Measurements from ENCODE around the gene WDFY4. TPM values are rescaled to one million over a fixed set of nuclear protein-coding genes. Genes with fewer than 3 reads are reported as not detected.

Gene WDFY4
- total RNA-seq, 1 experiment from 2014 or later = not detected

GRCh38 chr10:48708144-48708543, 23.5 kb downstream of the WDFY4 start:
- no peak overlapping the region for H3K27ac Mint-ChIP-seq
- peaks cover 8% of the 10 kb centered on the region for H3K27me3 Mint-ChIP-seq (ENCODE audit: low read depth)
- H4K8ac ChIP-seq (replicated peaks; ENCODE audit: insufficient read length, low read depth, low read length) = no peak overlapping the region

More at GRCh38 chr10:48708144-48708543, 23.5 kb downstream of the WDFY4 start:
- Histone ChIP-seq H3K14ac (ENCODE audit: insufficient read depth, low read length) (no peak overlapping the region), H4K91ac (ENCODE audit: insufficient read length, low read depth, low read length) (no peak overlapping the region), H3K23ac (ENCODE audit: insufficient read length, low read depth, low read length) (no peak overlapping the region), H3K27me3 (ENCODE audit: insufficient read depth, low read length) (no peaks in the 10 kb centered on the region), H3K4me2 (ENCODE audit: insufficient read depth, insufficient read length, low read length) (no peak overlapping the region), H2BK20ac (ENCODE audit: low read depth, low read length, poor library complexity, severe bottlenecking) (no peak overlapping the region), H3K9ac (ENCODE audit: extremely low read depth, insufficient read length, low read length) (no peak overlapping the region), H4K20me1 (ENCODE audit: control insufficient read depth, insufficient read depth, insufficient read length) (no peaks in the 10 kb centered on the region), H2BK5ac (ENCODE audit: insufficient read length, low read length) (no peak overlapping the region), H3K9me3 (ENCODE audit: control insufficient read depth, low read depth, low read length) (no peaks in the 10 kb centered on the region), H3K79me2 (ENCODE audit: insufficient read depth, low read length) (no peaks in the 10 kb centered on the region), H3K18ac (ENCODE audit: insufficient read length, low read depth, low read length) (no peak overlapping the region), H3T11ph (ENCODE audit: low read length) (no peak overlapping the region), H2BK15ac (ENCODE audit: low read depth, low read length) (no peak overlapping the region), H2BK120ac (ENCODE audit: low read depth, low read length, poor library complexity, severe bottlenecking) (no peak overlapping the region), H2AK5ac (ENCODE audit: insufficient read length, low read length) (no peak overlapping the region), H3K27ac (ENCODE audit: insufficient read length, low read depth, low read length) (no peak overlapping the region), H3K79me1 (ENCODE audit: insufficient read depth, low read depth, low read length, poor library complexity, severe bottlenecking) (no peaks in the 10 kb centered on the region), H3K4ac (ENCODE audit: low read depth, low read length) (no peak overlapping the region), H3K4me1 (ENCODE audit: insufficient read depth, low read length) (no peaks in the 10 kb centered on the region), H3K56ac (ENCODE audit: insufficient read length, low read depth, low read length) (no peak overlapping the region), H2AFZ (ENCODE audit: low read length) (no peak overlapping the region), H2BK12ac (ENCODE audit: insufficient read length, low read depth, low read length) (no peak overlapping the region), H4K5ac (ENCODE audit: insufficient read length, low read depth, low read length) (no peak overlapping the region), H3K23me2 (ENCODE audit: insufficient read length, low read depth, low read length, poor library complexity, severe bottlenecking) (no peaks in the 10 kb centered on the region)
- H3K4me1 Mint-ChIP-seq = peaks cover 11 to 13% of the 10 kb centered on the region in 2 experiments; a peak in 3 of 4 replicates
- DNase-seq = no peak
- no CpG with 5 or more reads among the region's 5 CpGs for WGBS (ENCODE audit: extremely low coverage, insufficient read length, low lambda C conversion rate)
- H3K9me3 Mint-ChIP-seq = no peaks in the 10 kb centered on the region
- no peak for TF ChIP-seq CTCF (conservative IDR thresholded peaks at IDR 0.05)
- no peak overlapping the region for H3K4me3 Mint-ChIP-seq
- no peaks in the 10 kb centered on the region for H3K36me3 Mint-ChIP-seq (ENCODE audit: insufficient read depth in 1 of 3, low read depth in 3 of 3)

All from H9 (cell line).